HEK293 (cell line): ENCODE data around the gene SHISA6.

Experiments used
- CTCF ChIA-PET: fragments of 350-600 bp; formaldehyde crosslinking; extraction: SDS; loops from one replicate; lab custom pipeline; 2021; ENCODE audit warnings: antibody characterized with exemption; lab: Yijun Ruan, JAX
- POLR2A ChIA-PET: fragments of 300-600 bp; formaldehyde crosslinking; extraction: SDS; loops from one replicate; lab custom pipeline; 2020; ENCODE audit warnings: antibody characterized with exemption, inconsistent platforms; lab: Yijun Ruan, JAX
- H3K27ac ChIP-seq: fragments of 200-500 bp; sonication (Bioruptor generic); 2 replicates; pipeline ENCODE4 v1.5.1; 2014; ENCODE audit warnings: low read depth, low read length, control low read depth, inconsistent platforms; ENCODE audit errors: extremely low read depth
- H3K36me3 ChIP-seq, 2 experiments: fragments of 200-500 bp in 1 of 2; sonication (Bioruptor generic) in 1 of 2; 1 replicate in 1 of 2; 2 replicates in 1 of 2; pipeline ENCODE4 v1.5.1; 2014 to 2017; ENCODE audit warnings: inconsistent platforms in 2 of 2, low read length in 2 of 2; ENCODE audit not compliant: control insufficient read depth in 2 of 2, insufficient read depth in 1 of 2
- H3K4me1 ChIP-seq: fragments of 200-500 bp; sonication (Bioruptor generic); 2 replicates; pipeline ENCODE4 v1.5.1; 2014; ENCODE audit warnings: mild to moderate bottlenecking, low read length, inconsistent platforms; ENCODE audit not compliant: control insufficient read depth, insufficient read depth
- H3K4me3 ChIP-seq: 2 replicates; pipeline ENCODE4 v1.5.1; 2011; ENCODE audit warnings: low read depth, mild to moderate bottlenecking, control low read depth, low read length, moderate library complexity
- H3K9me3 ChIP-seq: fragments of 200-500 bp; sonication (Bioruptor generic); 2 replicates; pipeline ENCODE4 v1.5.1; 2014; ENCODE audit warnings: low read depth, low read length, inconsistent platforms; ENCODE audit not compliant: control insufficient read depth, insufficient read depth
- EGR2 ChIP-seq: fragments of 450-650 bp; formaldehyde crosslinking; IDR thresholded peaks from 2 replicates; pipeline ENCODE4 v1.5.1; 2016; ENCODE audit warnings: low read depth, missing biosample characterization, missing genetic modification characterization
- GLIS1 ChIP-seq: fragments of 450-650 bp; formaldehyde crosslinking; IDR thresholded peaks from 2 replicates; pipeline ENCODE4 v1.5.1; 2016; ENCODE audit warnings: missing biosample characterization, missing genetic modification characterization
- KLF10 ChIP-seq: fragments of 450-650 bp; IDR thresholded peaks from 2 replicates; pipeline ENCODE4 v1.5.1; 2018; ENCODE audit warnings: missing biosample characterization, mild to moderate bottlenecking, missing genetic modification characterization
- KLF8 ChIP-seq: fragments of 450-650 bp; formaldehyde crosslinking; IDR thresholded peaks from 2 replicates; pipeline ENCODE4 v1.5.1; 2016; ENCODE audit warnings: missing biosample characterization, missing genetic modification characterization
- KLF9 ChIP-seq: fragments of 450-650 bp; formaldehyde crosslinking; IDR thresholded peaks from 2 replicates; pipeline ENCODE4 v1.5.1; 2016; ENCODE audit warnings: missing biosample characterization, missing genetic modification characterization, low read depth
- RBAK ChIP-seq: fragments of 450-650 bp; formaldehyde crosslinking; IDR thresholded peaks from 2 replicates; pipeline ENCODE4 v1.5.1; 2016; ENCODE audit warnings: missing biosample characterization, missing genetic modification characterization
- SALL2 ChIP-seq: fragments of 450-650 bp; formaldehyde crosslinking; IDR thresholded peaks from 2 replicates; pipeline ENCODE4 v1.5.0; 2017; ENCODE audit warnings: missing biosample characterization, mild to moderate bottlenecking, missing genetic modification characterization, borderline replicate concordance
- SCRT1 ChIP-seq: fragments of 450-650 bp; formaldehyde crosslinking; IDR thresholded peaks from 2 replicates; pipeline ENCODE4 v1.5.1; 2016; ENCODE audit warnings: missing biosample characterization, missing genetic modification characterization, borderline replicate concordance
- SCRT2 ChIP-seq: fragments of 450-650 bp; formaldehyde crosslinking; IDR thresholded peaks from 2 replicates; pipeline ENCODE4 v1.5.1; 2016; ENCODE audit warnings: missing biosample characterization, missing genetic modification characterization
- ZBTB1 ChIP-seq: fragments of 450-650 bp; formaldehyde crosslinking; IDR thresholded peaks from 2 replicates; pipeline ENCODE4 v1.5.1; 2016; ENCODE audit warnings: missing biosample characterization, missing genetic modification characterization
- ZBTB20 ChIP-seq: fragments of 450-650 bp; formaldehyde crosslinking; IDR thresholded peaks from 2 replicates; pipeline ENCODE4 v1.5.1; 2016; ENCODE audit warnings: missing biosample characterization, missing genetic modification characterization
- ZNF114 ChIP-seq: fragments of 450-650 bp; formaldehyde crosslinking; IDR thresholded peaks from 2 replicates; pipeline ENCODE4 v1.5.0; 2017; ENCODE audit warnings: missing biosample characterization, missing genetic modification characterization
- ZNF214 ChIP-seq: fragments of 450-650 bp; formaldehyde crosslinking; IDR thresholded peaks from 2 replicates; pipeline ENCODE4 v1.5.1; 2017; ENCODE audit warnings: missing biosample characterization, mild to moderate bottlenecking, missing genetic modification characterization, borderline replicate concordance
- ZNF394 ChIP-seq: fragments of 450-650 bp; formaldehyde crosslinking; IDR thresholded peaks from 2 replicates; pipeline ENCODE4 v1.5.1; 2016; ENCODE audit warnings: missing biosample characterization, missing genetic modification characterization, mild to moderate bottlenecking, moderate library complexity, borderline replicate concordance
- ZNF423 ChIP-seq: fragments of 450-650 bp; formaldehyde crosslinking; IDR thresholded peaks from 2 replicates; pipeline ENCODE4 v1.5.1; 2016; ENCODE audit warnings: missing biosample characterization, missing genetic modification characterization
- ZNF426 ChIP-seq: fragments of 450-650 bp; formaldehyde crosslinking; IDR thresholded peaks from 2 replicates; pipeline ENCODE4 v1.5.1; 2017; ENCODE audit warnings: missing biosample characterization, missing genetic modification characterization, mild to moderate bottlenecking, inconsistent platforms, moderate library complexity
- ZNF501 ChIP-seq: fragments of 450-650 bp; formaldehyde crosslinking; IDR thresholded peaks from 2 replicates; pipeline ENCODE4 v1.5.1; 2016; ENCODE audit warnings: missing biosample characterization, missing genetic modification characterization
- ZNF514 ChIP-seq: fragments of 450-650 bp; formaldehyde crosslinking; IDR thresholded peaks from 2 replicates; pipeline ENCODE4 v1.5.1; 2016; ENCODE audit warnings: missing biosample characterization, missing genetic modification characterization
- ZNF521 ChIP-seq: fragments of 450-650 bp; formaldehyde crosslinking; IDR thresholded peaks from 2 replicates; pipeline ENCODE4 v1.5.1; 2017; ENCODE audit warnings: missing biosample characterization, mild to moderate bottlenecking, missing genetic modification characterization
- ZNF529 ChIP-seq: fragments of 450-650 bp; formaldehyde crosslinking; IDR thresholded peaks from 2 replicates; pipeline ENCODE4 v1.5.1; 2017; ENCODE audit warnings: missing genetic modification characterization, missing biosample characterization; ENCODE audit not compliant: insufficient replicate concordance
- ZNF629 ChIP-seq: fragments of 450-650 bp; formaldehyde crosslinking; IDR thresholded peaks from 2 replicates; pipeline ENCODE4 v1.5.1; 2017; ENCODE audit warnings: missing biosample characterization, missing genetic modification characterization
- ZNF785 ChIP-seq: fragments of 450-650 bp; formaldehyde crosslinking; IDR thresholded peaks from 2 replicates; pipeline ENCODE4 v1.5.1; 2016; ENCODE audit warnings: missing biosample characterization, missing genetic modification characterization
- ZNF791 ChIP-seq: fragments of 450-650 bp; formaldehyde crosslinking; IDR thresholded peaks from 2 replicates; pipeline ENCODE4 v1.5.1; 2016; ENCODE audit warnings: missing biosample characterization, missing genetic modification characterization
- ZXDB ChIP-seq: fragments of 450-650 bp; formaldehyde crosslinking; IDR thresholded peaks from 2 replicates; pipeline ENCODE4 v1.5.1; 2016; ENCODE audit warnings: missing biosample characterization, missing genetic modification characterization
- TF ChIP-seq, protein P1 (sequence below): fragments of 450-650 bp; formaldehyde crosslinking; IDR thresholded peaks from 2 replicates; pipeline ENCODE4 v1.5.1; 2016; ENCODE audit warnings: missing biosample characterization, missing genetic modification characterization
- TF ChIP-seq, protein P2 (sequence below): fragments of 450-650 bp; formaldehyde crosslinking; IDR thresholded peaks from 2 replicates; pipeline ENCODE4 v1.5.1; 2016; ENCODE audit warnings: missing biosample characterization, missing genetic modification characterization
- TF ChIP-seq, protein P3 (sequence below): fragments of 450-650 bp; formaldehyde crosslinking; IDR thresholded peaks from 2 replicates; pipeline ENCODE4 v1.5.1; 2016; ENCODE audit warnings: missing biosample characterization, missing genetic modification characterization
- TF ChIP-seq, protein P4 (sequence below): fragments of 450-650 bp; formaldehyde crosslinking; conservative IDR thresholded peaks from 2 replicates; pipeline ENCODE4 v1.5.1; 2016; ENCODE audit warnings: low read depth, missing biosample characterization, missing genetic modification characterization

SHISA6 gene

DNA sequence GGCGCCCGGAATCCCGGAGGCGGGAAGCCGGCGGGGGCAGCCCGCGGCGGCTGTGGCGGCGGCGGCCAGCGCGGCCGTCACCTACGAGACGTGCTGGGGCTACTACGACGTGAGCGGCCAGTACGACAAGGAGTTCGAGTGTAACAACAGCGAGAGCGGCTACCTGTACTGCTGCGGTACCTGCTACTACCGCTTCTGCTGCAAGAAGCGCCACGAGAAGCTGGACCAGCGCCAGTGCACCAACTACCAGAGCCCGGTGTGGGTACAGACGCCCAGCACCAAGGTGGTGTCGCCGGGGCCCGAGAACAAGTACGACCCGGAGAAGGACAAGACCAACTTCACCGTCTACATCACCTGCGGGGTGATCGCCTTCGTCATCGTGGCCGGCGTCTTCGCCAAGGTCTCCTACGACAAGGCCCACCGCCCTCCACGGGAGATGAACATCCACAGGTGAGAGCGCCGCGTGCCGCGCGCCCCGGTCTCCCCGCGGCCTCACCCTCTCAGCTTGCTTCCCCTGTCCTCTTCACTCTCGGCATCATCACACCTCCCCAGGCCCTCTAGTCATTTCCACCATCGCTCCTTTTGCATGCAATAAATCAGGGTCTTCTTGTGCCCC, 706 bp downstream of the SHISA6 start (continued):
- TF ChIP-seq KLF9 (no peak), ZNF629 (tag by site-specific recombination) (no peak)

DNA sequence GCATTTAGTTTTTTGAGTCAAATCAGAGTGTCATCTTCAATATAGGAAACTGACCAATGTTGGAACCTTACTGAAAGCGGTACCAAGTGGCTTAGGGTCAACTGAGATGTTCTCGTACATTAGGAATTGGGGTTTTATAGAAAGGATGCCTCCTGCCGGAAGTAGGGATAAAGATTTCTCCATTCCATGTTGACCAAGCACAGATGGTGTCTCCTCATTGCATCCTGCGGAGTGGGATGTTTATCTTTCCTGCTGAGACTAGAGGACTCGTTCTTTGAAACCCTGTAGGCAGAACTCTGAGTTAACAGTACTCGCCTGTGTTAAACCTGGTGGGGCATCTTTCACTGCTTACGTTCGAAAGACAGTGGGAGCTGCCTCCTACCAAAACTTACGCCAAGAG, 1.4 kb downstream of the SHISA6 start:
- Histone ChIP-seq H3K4me3 (no peak overlapping the region), H3K9me3 (no peaks in the 10 kb centered on the region), H3K36me3 (no peaks in the 10 kb centered on the region), H3K4me1 (no peaks in the 10 kb centered on the region), H3K27ac (no peak overlapping the region)
- ChIA-PET CTCF (no interaction called here), POLR2A (no interaction called here)
- no peak for TF ChIP-seq ZNF501
- TF ChIP-seq, protein P1, sequence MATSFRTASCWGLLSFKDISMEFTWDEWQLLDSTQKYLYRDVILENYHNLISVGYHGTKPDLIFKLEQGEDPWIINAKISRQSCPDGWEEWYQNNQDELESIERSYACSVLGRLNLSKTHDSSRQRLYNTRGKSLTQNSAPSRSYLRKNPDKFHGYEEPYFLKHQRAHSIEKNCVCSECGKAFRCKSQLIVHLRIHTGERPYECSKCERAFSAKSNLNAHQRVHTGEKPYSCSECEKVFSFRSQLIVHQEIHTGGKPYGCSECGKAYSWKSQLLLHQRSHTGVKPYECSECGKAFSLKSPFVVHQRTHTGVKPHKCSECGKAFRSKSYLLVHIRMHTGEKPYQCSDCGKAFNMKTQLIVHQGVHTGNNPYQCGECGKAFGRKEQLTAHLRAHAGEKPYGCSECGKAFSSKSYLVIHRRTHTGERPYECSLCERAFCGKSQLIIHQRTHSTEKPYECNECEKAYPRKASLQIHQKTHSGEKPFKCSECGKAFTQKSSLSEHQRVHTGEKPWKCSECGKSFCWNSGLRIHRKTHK (tag by site-specific recombination), result no peak
- no peak for TF ChIP-seq ZNF214 (tag by site-specific recombination)
- TF ChIP-seq SCRT2 (tag by site-specific recombination), result no peak
- TF ChIP-seq ZNF785 (tag by site-specific recombination), result no peak
- TF ChIP-seq ZNF423 (tag by site-specific recombination), result no peak
- TF ChIP-seq ZNF114, result no peak
- TF ChIP-seq ZNF394, result no peak
- TF ChIP-seq ZBTB20 (tag by site-specific recombination), result no peak
- TF ChIP-seq, protein P2, sequence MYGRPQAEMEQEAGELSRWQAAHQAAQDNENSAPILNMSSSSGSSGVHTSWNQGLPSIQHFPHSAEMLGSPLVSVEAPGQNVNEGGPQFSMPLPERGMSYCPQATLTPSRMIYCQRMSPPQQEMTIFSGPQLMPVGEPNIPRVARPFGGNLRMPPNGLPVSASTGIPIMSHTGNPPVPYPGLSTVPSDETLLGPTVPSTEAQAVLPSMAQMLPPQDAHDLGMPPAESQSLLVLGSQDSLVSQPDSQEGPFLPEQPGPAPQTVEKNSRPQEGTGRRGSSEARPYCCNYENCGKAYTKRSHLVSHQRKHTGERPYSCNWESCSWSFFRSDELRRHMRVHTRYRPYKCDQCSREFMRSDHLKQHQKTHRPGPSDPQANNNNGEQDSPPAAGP (tag by site-specific recombination), result no peak
- no peak for TF ChIP-seq SCRT1
- no peak for TF ChIP-seq EGR2

DNA sequence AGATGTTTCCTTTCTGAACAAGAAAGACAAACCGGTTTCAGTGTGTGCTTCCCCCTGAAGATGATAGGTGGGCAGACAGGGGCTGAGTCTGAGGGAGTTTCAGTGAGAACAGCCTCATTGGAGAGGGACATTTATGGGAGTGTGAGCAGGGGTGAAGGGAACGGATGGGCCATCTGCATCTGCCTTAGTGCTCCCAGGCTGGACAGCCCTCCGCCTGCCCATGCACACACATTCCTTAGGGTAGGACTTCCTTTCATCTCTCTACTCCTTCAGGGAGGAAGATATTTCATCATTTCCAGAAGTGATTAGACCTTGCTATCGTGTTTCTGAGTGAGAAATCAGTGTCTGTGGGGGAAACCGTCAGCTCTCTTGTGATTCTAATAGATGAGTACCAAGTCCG, 3.8 kb downstream of the SHISA6 start:
- Histone ChIP-seq H3K4me1 (no peaks in the 10 kb centered on the region), H3K36me3 (no peaks in the 10 kb centered on the region), H3K9me3 (no peaks in the 10 kb centered on the region), H3K27ac (no peak overlapping the region), H3K4me3 (no peak overlapping the region)
- ChIA-PET POLR2A (no interaction called here), CTCF (no interaction called here)
- no peak for TF ChIP-seq KLF9
- no peak for TF ChIP-seq ZXDB (tag by site-specific recombination)
- no peak for TF ChIP-seq ZNF529 (tag by site-specific recombination)
- TF ChIP-seq, protein P3, sequence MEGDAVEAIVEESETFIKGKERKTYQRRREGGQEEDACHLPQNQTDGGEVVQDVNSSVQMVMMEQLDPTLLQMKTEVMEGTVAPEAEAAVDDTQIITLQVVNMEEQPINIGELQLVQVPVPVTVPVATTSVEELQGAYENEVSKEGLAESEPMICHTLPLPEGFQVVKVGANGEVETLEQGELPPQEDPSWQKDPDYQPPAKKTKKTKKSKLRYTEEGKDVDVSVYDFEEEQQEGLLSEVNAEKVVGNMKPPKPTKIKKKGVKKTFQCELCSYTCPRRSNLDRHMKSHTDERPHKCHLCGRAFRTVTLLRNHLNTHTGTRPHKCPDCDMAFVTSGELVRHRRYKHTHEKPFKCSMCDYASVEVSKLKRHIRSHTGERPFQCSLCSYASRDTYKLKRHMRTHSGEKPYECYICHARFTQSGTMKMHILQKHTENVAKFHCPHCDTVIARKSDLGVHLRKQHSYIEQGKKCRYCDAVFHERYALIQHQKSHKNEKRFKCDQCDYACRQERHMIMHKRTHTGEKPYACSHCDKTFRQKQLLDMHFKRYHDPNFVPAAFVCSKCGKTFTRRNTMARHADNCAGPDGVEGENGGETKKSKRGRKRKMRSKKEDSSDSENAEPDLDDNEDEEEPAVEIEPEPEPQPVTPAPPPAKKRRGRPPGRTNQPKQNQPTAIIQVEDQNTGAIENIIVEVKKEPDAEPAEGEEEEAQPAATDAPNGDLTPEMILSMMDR (tag by site-specific recombination), result no peak
- TF ChIP-seq ZNF426 (tag by site-specific recombination), result no peak
- TF ChIP-seq, protein P4, sequence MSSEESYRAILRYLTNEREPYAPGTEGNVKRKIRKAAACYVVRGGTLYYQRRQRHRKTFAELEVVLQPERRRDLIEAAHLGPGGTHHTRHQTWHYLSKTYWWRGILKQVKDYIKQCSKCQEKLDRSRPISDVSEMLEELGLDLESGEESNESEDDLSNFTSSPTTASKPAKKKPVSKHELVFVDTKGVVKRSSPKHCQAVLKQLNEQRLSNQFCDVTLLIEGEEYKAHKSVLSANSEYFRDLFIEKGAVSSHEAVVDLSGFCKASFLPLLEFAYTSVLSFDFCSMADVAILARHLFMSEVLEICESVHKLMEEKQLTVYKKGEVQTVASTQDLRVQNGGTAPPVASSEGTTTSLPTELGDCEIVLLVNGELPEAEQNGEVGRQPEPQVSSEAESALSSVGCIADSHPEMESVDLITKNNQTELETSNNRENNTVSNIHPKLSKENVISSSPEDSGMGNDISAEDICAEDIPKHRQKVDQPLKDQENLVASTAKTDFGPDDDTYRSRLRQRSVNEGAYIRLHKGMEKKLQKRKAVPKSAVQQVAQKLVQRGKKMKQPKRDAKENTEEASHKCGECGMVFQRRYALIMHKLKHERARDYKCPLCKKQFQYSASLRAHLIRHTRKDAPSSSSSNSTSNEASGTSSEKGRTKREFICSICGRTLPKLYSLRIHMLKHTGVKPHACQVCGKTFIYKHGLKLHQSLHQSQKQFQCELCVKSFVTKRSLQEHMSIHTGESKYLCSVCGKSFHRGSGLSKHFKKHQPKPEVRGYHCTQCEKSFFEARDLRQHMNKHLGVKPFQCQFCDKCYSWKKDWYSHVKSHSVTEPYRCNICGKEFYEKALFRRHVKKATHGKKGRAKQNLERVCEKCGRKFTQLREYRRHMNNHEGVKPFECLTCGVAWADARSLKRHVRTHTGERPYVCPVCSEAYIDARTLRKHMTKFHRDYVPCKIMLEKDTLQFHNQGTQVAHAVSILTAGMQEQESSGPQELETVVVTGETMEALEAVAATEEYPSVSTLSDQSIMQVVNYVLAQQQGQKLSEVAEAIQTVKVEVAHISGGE (tag by site-specific recombination), result no peak
- no peak for TF ChIP-seq RBAK (tag by site-specific recombination)
- no peak for TF ChIP-seq ZNF521 (tag by site-specific recombination)
- no peak for TF ChIP-seq ZNF514 (tag by site-specific recombination)
- TF ChIP-seq ZNF791, result no peak
- TF ChIP-seq ZBTB1 (tag by site-specific recombination), result no peak
- TF ChIP-seq GLIS1 (tag by site-specific recombination), result no peak
- TF ChIP-seq SALL2 (tag by site-specific recombination), result no peak
- TF ChIP-seq KLF10 (tag by site-specific recombination), result no peak
- TF ChIP-seq KLF8, result no peak
